GM13977 (cell line): ENCODE measurements around the gene SLC25A10.
"Not testable (repeated sequence)": the region's sequence is repeated elsewhere in the genome, so short reads cannot be mapped to it uniquely, and the experiment has no call there.

Source experiments
- DNase-seq: peaks from one replicate; pipeline ENCODE4 v3.0.0; 2012; ENCODE audit warnings: low spot score
- CTCF ChIP-seq: IDR thresholded peaks from 2 replicates; pipeline ENCODE4 v1.5.1; 2012; ENCODE audit warnings: mild to moderate bottlenecking, control low read depth; ENCODE audit not compliant: insufficient read depth; ENCODE audit errors: extremely low read depth, missing control alignments
- in situ Hi-C: fragments of 300-500 bp; cut with MboI; formaldehyde crosslinking; loops from one replicate; pipeline ENCODE4 v1.12.0; 2022; ENCODE audit warnings: low sequenced_read_pairs, low pct_unique_long_range_greater_than_20kb, mixed read lengths, inconsistent platforms; ENCODE audit not compliant: unreplicated experiment

SLC25A10 gene

GRCh38 chr17:81667754-81668153 is 44.3 kb upstream of the SLC25A10 start:
- DNase-seq = no peak
- in situ Hi-C loops = no loop called here
- no peak for TF ChIP-seq CTCF

- no peak for TF ChIP-seq CTCF
- DNase-seq = no peak
- in situ Hi-C loops = no loop called here
Measured at GRCh38 chr17:81672504-81672903, 39.6 kb upstream of the SLC25A10 start.

GRCh38 chr17:81672954-81673353 is 39.1 kb upstream of the SLC25A10 start:
- in situ Hi-C loops = no loop called here
- no peak for DNase-seq
- no peak for TF ChIP-seq CTCF

GRCh38 chr17:81673561-81674258 is 38.4 kb upstream of the SLC25A10 start:
- in situ Hi-C loops = no loop called here
- TF ChIP-seq CTCF = no peak
- no peak for DNase-seq

GRCh38 chr17:81675515-81676221 is 36.4 kb upstream of the SLC25A10 start:
- TF ChIP-seq CTCF = peak; percentile 44
- DNase-seq, in situ Hi-C loops: not testable (repeated sequence)

GRCh38 chr17:81676906-81677305 is 35.2 kb upstream of the SLC25A10 start:
- no peak for TF ChIP-seq CTCF
- in situ Hi-C loops = no loop called here
- DNase-seq = no peak
